Hair follicle dermal papilla cell (primary cell): ENCODE data around the gene KMT2D. TPM values are rescaled to one million over a fixed set of nuclear protein-coding genes. Genes with fewer than 3 reads are reported as not detected.

Experiments
- total RNA-seq: library from RNA; depleted of rRNA; stranded (reverse); fragments of >200 nt; gene quantifications from 2 replicates; pipeline ENCODE4 v1.2.3, GENCODE V29; 2012

The KMT2D gene
- total RNA-seq: 39.2 and 40.6 TPM in 2 replicates

GRCh38 chr12:49060237-49061156, at the start of gene KMT2D:
TSS of gene KMT2D (minus strand) at chr12:49060794. CDS start at chr12:49055324, 5,470 bp downstream.

GRCh38 chr12:49094160-49094974, 33.8 kb upstream of the KMT2D start, which contains the start of gene DHH:
TSS of gene DHH (minus strand) at chr12:49094801. CDS start at chr12:49094512, 289 bp downstream.

GRCh38 chr12:49069507-49070346, 9.1 kb upstream of the KMT2D start, which contains the start of gene RHEBL1:
TSS of gene RHEBL1 (minus strand) at chr12:49069979. CDS start at chr12:49069785, 194 bp downstream.

GRCh38 chr12:49018261-49019119, 42.1 kb downstream of the KMT2D start, which contains the start of gene PRKAG1:
TSS of gene PRKAG1 (minus strand) at chr12:49018776. CDS start at chr12:49018740, 36 bp downstream.

Other genes with a start within 250 kb of the KMT2D start
- 20.2 and 21.6 TPM in 2 replicates for gene CACNB3, start 242.3 kb downstream of the KMT2D start, total RNA-seq
- 45.2 and 54.8 TPM in 2 replicates for gene DDX23, start 208.6 kb downstream of the KMT2D start, total RNA-seq
- 0.16 TPM in 1 of 2 replicates, not detected in the other for gene RND1, start 194.9 kb downstream of the KMT2D start, total RNA-seq
- gene FKBP11, start 135.3 kb downstream of the KMT2D start, total RNA-seq: 15.9 and 16.7 TPM in 2 replicates
- gene ARF3, start 103.3 kb downstream of the KMT2D start, total RNA-seq: 54.5 and 61.6 TPM in 2 replicates
- gene WNT10B, start 89.1 kb downstream of the KMT2D start, total RNA-seq: 0.16 TPM in 1 of 2 replicates, not detected in the other
- gene WNT1, start 82.5 kb downstream of the KMT2D start, total RNA-seq: not detected in 2 replicates
- gene DDN, start 61.4 kb downstream of the KMT2D start, total RNA-seq: 0.12 and 0.16 TPM in 2 replicates
- gene PRKAG1, start 42.0 kb downstream of the KMT2D start, total RNA-seq: 74.5 and 87.3 TPM in 2 replicates
- gene RHEBL1, start 9.2 kb upstream of the KMT2D start, total RNA-seq: 0.36 TPM in 1 of 2 replicates, not detected in the other
- gene DHH, start 34.0 kb upstream of the KMT2D start, total RNA-seq: not detected in 2 replicates
- gene LMBR1L, start 50.1 kb upstream of the KMT2D start, total RNA-seq: 22.5 and 36.3 TPM in 2 replicates
- 828 and 1,068 TPM in 2 replicates for gene TUBA1B, start 70.6 kb upstream of the KMT2D start, total RNA-seq
- 803 and 1,028 TPM in 2 replicates for gene TUBA1A, start 128.3 kb upstream of the KMT2D start, total RNA-seq
- 310 and 435 TPM in 2 replicates for gene TUBA1C, start 204.3 kb upstream of the KMT2D start, total RNA-seq
- 0.12 and 0.16 TPM in 2 replicates for gene PRPH, start 234.4 kb upstream of the KMT2D start, total RNA-seq